Measurements from ENCODE around the gene CYGB.

CYGB gene

GRCh38 chr17:76585033-76585648 is 47.6 kb upstream of the CYGB start:
- no peak overlapping the region for H2AK5ac ChIP-seq (ENCODE audit: low read length, severe bottlenecking)
- peak; percentile 41 for DNase-seq
- H3K36me3 ChIP-seq (ENCODE audit: control insufficient read depth in 1 of 2, insufficient read depth in 2 of 2, low read depth in 1 of 2, low read length in 2 of 2), result no peaks in the 10 kb centered on the region

GRCh38 chr17:76584427-76585032 is 47.0 kb upstream of the CYGB start:
- no peaks in the 10 kb centered on the region for H3K9me3 ChIP-seq (ENCODE audit: control insufficient read depth, low read length)
- no peak overlapping the region for H3K4ac ChIP-seq (ENCODE audit: low read depth in 1 of 2, low read length in 2 of 2)
- peak overlapping the region; percentile 54 for H2AFZ ChIP-seq (ENCODE audit: low read depth, low read length)
- WGBS, result 15% methylated on average over 17 of the region's 17 CpGs
- H3K27me3 ChIP-seq (ENCODE audit: control insufficient read depth in 1 of 2, insufficient read depth in 1 of 2, low read length in 2 of 2), result peaks cover 35 to 67% of the 10 kb centered on the region in 2 experiments
- H3K79me1 ChIP-seq (replicated peaks; ENCODE audit: low read length, poor library complexity, severe bottlenecking), result no peaks in the 10 kb centered on the region
- no peak overlapping the region for H4K91ac ChIP-seq (ENCODE audit: low read length)
- H4K8ac ChIP-seq (ENCODE audit: low read length), result no peak overlapping the region
- H2BK120ac ChIP-seq (ENCODE audit: low read depth, low read length), result no peak overlapping the region
- peak overlapping the region in 1 of 2 experiments; percentile 77 for H3K18ac ChIP-seq (ENCODE audit: low read depth in 1 of 2, low read length in 2 of 2)
- no peak overlapping the region for H2BK15ac ChIP-seq (ENCODE audit: low read depth, poor library complexity, severe bottlenecking)
- H2AK5ac ChIP-seq (ENCODE audit: low read length, severe bottlenecking), result no peak overlapping the region
- no peak overlapping the region for H2BK5ac ChIP-seq (ENCODE audit: low read depth, low read length, poor library complexity, severe bottlenecking)
- no peak overlapping the region for H3K14ac ChIP-seq (ENCODE audit: low read length in 2 of 2)
- no peak overlapping the region for H3K27ac ChIP-seq (ENCODE audit: low read length, poor library complexity, severe bottlenecking)
- peak overlapping the region; percentile 82 for H3K4me2 ChIP-seq (ENCODE audit: low read length, poor library complexity, severe bottlenecking)
- peaks cover 16% of the 10 kb centered on the region for H3K4me1 ChIP-seq (ENCODE audit: control insufficient read depth, insufficient read depth, low read depth, low read length)
- H2BK12ac ChIP-seq (ENCODE audit: low read length in 2 of 2), result no peak overlapping the region
- H3K23ac ChIP-seq (ENCODE audit: low read length in 2 of 2), result peak overlapping the region in 1 of 2 experiments; percentile 75
- H3K9ac ChIP-seq (ENCODE audit: low read length), result peak overlapping the region; percentile 61
- H3K36me3 ChIP-seq (ENCODE audit: control insufficient read depth in 1 of 2, insufficient read depth in 2 of 2, low read depth in 1 of 2, low read length in 2 of 2), result no peaks in the 10 kb centered on the region
- DNase-seq, result no peak
- H3K4me3 ChIP-seq (ENCODE audit: insufficient read depth in 1 of 2, low read depth in 1 of 2, low read length in 2 of 2), result peak overlapping the region; percentile 32 to 75

More at GRCh38 chr17:76585033-76585648, 47.6 kb upstream of the CYGB start:
- Histone ChIP-seq H2BK12ac (ENCODE audit: low read length in 2 of 2) (peak overlapping the region in 1 of 2 experiments; percentile 90), H3K4me3 (ENCODE audit: insufficient read depth in 1 of 2, low read depth in 1 of 2, low read length in 2 of 2) (peak overlapping the region; percentile 32 to 75), H3K23ac (ENCODE audit: low read length in 2 of 2) (peak overlapping the region in 1 of 2 experiments; percentile 75), H3K9me3 (ENCODE audit: control insufficient read depth, low read length) (no peaks in the 10 kb centered on the region), H3K9ac (ENCODE audit: low read length) (peak overlapping the region; percentile 61), H3K27ac (ENCODE audit: low read length, poor library complexity, severe bottlenecking) (no peak overlapping the region), H3K79me1 (replicated peaks; ENCODE audit: low read length, poor library complexity, severe bottlenecking) (no peaks in the 10 kb centered on the region), H2AFZ (ENCODE audit: low read depth, low read length) (peak overlapping the region; percentile 56), H3K4me2 (ENCODE audit: low read length, poor library complexity, severe bottlenecking) (peak overlapping the region; percentile 82), H2BK5ac (ENCODE audit: low read depth, low read length, poor library complexity, severe bottlenecking) (no peak overlapping the region), H3K14ac (ENCODE audit: low read length in 2 of 2) (peak overlapping the region in 1 of 2 experiments; percentile 71), H2BK120ac (ENCODE audit: low read depth, low read length) (no peak overlapping the region), H4K8ac (ENCODE audit: low read length) (peak overlapping the region; percentile 48), H2BK15ac (ENCODE audit: low read depth, poor library complexity, severe bottlenecking) (no peak overlapping the region), H3K27me3 (ENCODE audit: control insufficient read depth in 1 of 2, insufficient read depth in 1 of 2, low read length in 2 of 2) (peaks cover 37 to 70% of the 10 kb centered on the region in 2 experiments), H4K91ac (ENCODE audit: low read length) (peak overlapping the region; percentile 89), H3K4ac (ENCODE audit: low read depth in 1 of 2, low read length in 2 of 2) (no peak overlapping the region), H3K4me1 (ENCODE audit: control insufficient read depth, insufficient read depth, low read depth, low read length) (peaks cover 16% of the 10 kb centered on the region), H3K18ac (ENCODE audit: low read depth in 1 of 2, low read length in 2 of 2) (peak overlapping the region; percentile 77)
- WGBS, result 2% methylated on average over 58 of the region's 62 CpGs

GRCh38 chr17:76582660-76583059 is 45.2 kb upstream of the CYGB start:
- no peak overlapping the region for H4K91ac ChIP-seq (ENCODE audit: low read length)
- no peak overlapping the region for H3K27ac ChIP-seq (ENCODE audit: low read length, poor library complexity, severe bottlenecking)
- no peak overlapping the region for H2BK15ac ChIP-seq (ENCODE audit: low read depth, poor library complexity, severe bottlenecking)
- no peak overlapping the region for H3K14ac ChIP-seq (ENCODE audit: low read length in 2 of 2)
- no peaks in the 10 kb centered on the region for H3K36me3 ChIP-seq (ENCODE audit: control insufficient read depth in 1 of 2, insufficient read depth in 2 of 2, low read depth in 1 of 2, low read length in 2 of 2)
- H3K9me3 ChIP-seq (ENCODE audit: control insufficient read depth, low read length), result no peaks in the 10 kb centered on the region
- H3K4ac ChIP-seq (ENCODE audit: low read depth in 1 of 2, low read length in 2 of 2), result no peak overlapping the region
- no peak overlapping the region for H3K9ac ChIP-seq (ENCODE audit: low read length)
- H2AFZ ChIP-seq (ENCODE audit: low read depth, low read length), result no peak overlapping the region
- no peak overlapping the region for H4K8ac ChIP-seq (ENCODE audit: low read length)
- H3K18ac ChIP-seq (ENCODE audit: low read depth in 1 of 2, low read length in 2 of 2), result no peak overlapping the region
- H3K27me3 ChIP-seq (ENCODE audit: control insufficient read depth in 1 of 2, insufficient read depth in 1 of 2, low read length in 2 of 2), result peaks cover 22 to 55% of the 10 kb centered on the region in 2 experiments
- no peak overlapping the region for H2AK5ac ChIP-seq (ENCODE audit: low read length, severe bottlenecking)
- H2BK5ac ChIP-seq (ENCODE audit: low read depth, low read length, poor library complexity, severe bottlenecking), result no peak overlapping the region
- H3K4me1 ChIP-seq (ENCODE audit: control insufficient read depth, insufficient read depth, low read depth, low read length), result peaks cover 16% of the 10 kb centered on the region
- H3K79me1 ChIP-seq (replicated peaks; ENCODE audit: low read length, poor library complexity, severe bottlenecking), result no peaks in the 10 kb centered on the region
- WGBS, result 50% methylated on average over 2 of the region's 3 CpGs
- no peak overlapping the region for H3K23ac ChIP-seq (ENCODE audit: low read length in 2 of 2)
- no peak overlapping the region for H2BK12ac ChIP-seq (ENCODE audit: low read length in 2 of 2)
- no peak overlapping the region for H3K4me3 ChIP-seq (ENCODE audit: insufficient read depth in 1 of 2, low read depth in 1 of 2, low read length in 2 of 2)
- no peak for DNase-seq
- no peak overlapping the region for H3K4me2 ChIP-seq (ENCODE audit: low read length, poor library complexity, severe bottlenecking)
- H2BK120ac ChIP-seq (ENCODE audit: low read depth, low read length), result no peak overlapping the region

GRCh38 chr17:76581515-76581914 is 44.0 kb upstream of the CYGB start:
- Histone ChIP-seq H3K4me3 (ENCODE audit: insufficient read depth in 1 of 2, low read depth in 1 of 2, low read length in 2 of 2) (no peak overlapping the region), H3K18ac (ENCODE audit: low read depth in 1 of 2, low read length in 2 of 2) (no peak overlapping the region), H2AK5ac (ENCODE audit: low read length, severe bottlenecking) (no peak overlapping the region), H2AFZ (ENCODE audit: low read depth, low read length) (no peak overlapping the region), H3K14ac (ENCODE audit: low read length in 2 of 2) (peak overlapping the region in 1 of 2 experiments; percentile 20), H3K9ac (ENCODE audit: low read length) (no peak overlapping the region), H3K79me1 (replicated peaks; ENCODE audit: low read length, poor library complexity, severe bottlenecking) (no peaks in the 10 kb centered on the region), H3K4ac (ENCODE audit: low read depth in 1 of 2, low read length in 2 of 2) (no peak overlapping the region), H4K8ac (ENCODE audit: low read length) (no peak overlapping the region), H3K27ac (ENCODE audit: low read length, poor library complexity, severe bottlenecking) (no peak overlapping the region), H4K91ac (ENCODE audit: low read length) (no peak overlapping the region), H3K4me1 (ENCODE audit: control insufficient read depth, insufficient read depth, low read depth, low read length) (peaks cover 16% of the 10 kb centered on the region), H3K4me2 (ENCODE audit: low read length, poor library complexity, severe bottlenecking) (no peak overlapping the region), H2BK120ac (ENCODE audit: low read depth, low read length) (no peak overlapping the region), H3K23ac (ENCODE audit: low read length in 2 of 2) (no peak overlapping the region), H3K9me3 (ENCODE audit: control insufficient read depth, low read length) (no peaks in the 10 kb centered on the region), H3K27me3 (ENCODE audit: control insufficient read depth in 1 of 2, insufficient read depth in 1 of 2, low read length in 2 of 2) (peaks cover 11 to 43% of the 10 kb centered on the region in 2 experiments), H2BK15ac (ENCODE audit: low read depth, poor library complexity, severe bottlenecking) (no peak overlapping the region), H2BK5ac (ENCODE audit: low read depth, low read length, poor library complexity, severe bottlenecking) (no peak overlapping the region), H3K36me3 (ENCODE audit: control insufficient read depth in 1 of 2, insufficient read depth in 2 of 2, low read depth in 1 of 2, low read length in 2 of 2) (no peaks in the 10 kb centered on the region), H2BK12ac (ENCODE audit: low read length in 2 of 2) (no peak overlapping the region)
- no peak for DNase-seq
- 94% methylated on average over 4 of the region's 5 CpGs for WGBS

Data from mesenchymal stem cell (in vitro differentiated cells and primary cell).